ENCODE data around the gene MMS19.
"Not testable (repeated sequence)": the region's sequence is repeated elsewhere in the genome, so short reads cannot be mapped to it uniquely, and the experiment has no call there.

MMS19 gene

DNA sequence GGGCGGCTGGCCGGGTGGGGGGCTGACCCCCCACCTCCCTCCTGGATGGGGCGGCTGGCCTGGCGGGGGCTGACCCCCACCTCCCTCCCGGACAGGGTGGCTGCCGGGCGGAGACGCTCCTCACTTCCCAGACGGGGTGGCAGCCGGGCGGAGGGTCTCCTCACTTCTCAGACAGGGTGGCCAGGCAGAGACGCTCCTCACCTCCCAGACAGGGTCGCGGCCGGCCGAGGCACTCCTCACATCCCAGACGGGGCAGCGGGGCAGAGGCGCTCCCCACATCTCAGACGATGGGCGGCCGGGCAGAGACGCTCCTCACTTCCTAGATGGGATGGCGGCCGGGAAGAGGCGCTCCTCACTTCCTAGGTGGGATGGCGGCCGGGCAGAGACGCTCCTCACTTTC, 30.7 kb upstream of the MMS19 start:
- not testable (repeated sequence) for DNase-seq (ENCODE audit: low read depth)

GRCh38 chr10:97525683-97526110, 27.5 kb upstream of the MMS19 start:
- DNase-seq (ENCODE audit: low read depth), result no peak

- no peak for DNase-seq (ENCODE audit: low read depth)
Measured at GRCh38 chr10:97525086-97525485, 26.9 kb upstream of the MMS19 start.

DNA sequence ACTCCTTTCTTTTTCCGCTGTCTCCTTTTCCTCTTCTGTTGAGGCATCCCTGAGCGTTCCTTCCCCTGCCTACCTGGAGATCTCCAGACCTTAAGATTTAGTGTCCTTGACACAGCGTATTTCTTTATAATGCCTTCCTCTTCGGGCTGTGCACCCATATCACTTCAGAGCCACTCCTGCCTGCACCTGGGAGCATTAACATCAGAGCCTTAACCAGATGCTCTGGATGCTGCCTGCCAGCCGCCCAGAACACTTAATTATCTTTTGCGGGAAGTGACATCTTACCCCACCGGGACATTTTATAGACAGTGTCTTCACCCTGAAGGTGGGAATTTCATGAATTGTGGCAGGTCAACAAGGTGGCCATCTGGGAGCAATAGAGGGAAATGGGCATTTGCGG, 24.7 kb upstream of the MMS19 start:
- DNase-seq (ENCODE audit: low read depth), result no peak

- no peak for DNase-seq (ENCODE audit: low read depth)
Measured at GRCh38 chr10:97522071-97522470, 23.8 kb upstream of the MMS19 start.

DNA sequence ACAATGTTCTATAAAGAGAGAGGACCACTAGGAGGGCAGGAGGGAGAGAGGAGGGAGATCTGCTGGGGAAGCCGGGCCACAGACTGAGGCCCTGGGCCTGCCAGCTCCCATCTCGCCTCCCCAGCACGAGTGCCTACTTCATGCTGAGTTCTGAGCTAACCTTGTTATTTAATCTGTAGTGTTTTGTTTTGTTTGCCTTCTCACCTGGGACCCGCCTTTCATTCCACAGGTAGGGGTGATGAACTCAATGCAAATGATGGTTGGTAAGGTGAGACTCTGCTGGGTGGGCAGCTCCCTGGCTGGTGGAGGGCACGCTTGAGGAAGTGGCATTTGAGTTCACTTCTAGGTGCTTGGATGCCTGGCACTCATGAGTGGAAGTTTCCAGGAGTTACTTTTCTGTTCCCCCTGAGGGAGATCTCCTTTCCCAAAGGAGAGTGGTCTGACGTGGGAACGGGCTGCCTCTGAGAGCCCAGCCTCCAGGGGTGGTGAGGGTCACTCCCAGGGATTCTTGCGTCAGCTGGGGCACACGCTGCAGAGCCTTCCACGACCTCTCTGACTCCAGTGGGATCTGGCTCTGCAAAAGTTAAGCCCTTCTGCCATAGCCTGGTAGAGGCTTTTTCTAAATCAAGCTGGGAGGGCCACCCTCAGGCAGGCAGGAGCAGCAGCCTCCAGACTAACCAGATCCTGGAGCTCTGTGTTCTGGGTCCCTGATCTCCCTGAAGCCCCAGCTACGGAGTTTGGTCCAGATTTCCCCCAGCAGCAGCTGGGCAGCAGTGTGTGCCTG, 22.9 kb upstream of the MMS19 start:
- DNase-seq (ENCODE audit: low read depth), result no peak

DNA sequence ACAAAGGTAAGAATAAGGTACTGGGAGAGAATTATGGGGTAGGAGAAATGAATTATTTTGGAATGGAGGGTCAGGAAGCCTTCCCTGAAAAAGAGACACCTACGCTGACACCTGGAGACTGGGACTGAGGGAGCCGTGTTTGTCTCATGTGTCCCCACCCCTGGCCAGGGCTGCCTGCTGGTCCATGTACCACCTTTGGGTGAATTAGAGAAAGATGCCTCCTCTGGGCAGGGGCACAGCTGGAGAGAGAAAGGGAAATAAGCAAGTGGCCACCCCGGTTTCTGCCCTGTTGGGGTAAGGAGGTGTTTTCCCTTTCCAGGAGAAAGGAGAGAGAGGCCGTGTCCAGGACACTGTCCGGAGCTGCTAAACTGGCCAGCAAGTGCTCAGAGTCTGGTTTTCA, 22.3 kb upstream of the MMS19 start:
- DNase-seq (ENCODE audit: low read depth), result no peak

GRCh38 chr10:97519342-97519741, 21.1 kb upstream of the MMS19 start:
- no peak for DNase-seq (ENCODE audit: low read depth)

DNA sequence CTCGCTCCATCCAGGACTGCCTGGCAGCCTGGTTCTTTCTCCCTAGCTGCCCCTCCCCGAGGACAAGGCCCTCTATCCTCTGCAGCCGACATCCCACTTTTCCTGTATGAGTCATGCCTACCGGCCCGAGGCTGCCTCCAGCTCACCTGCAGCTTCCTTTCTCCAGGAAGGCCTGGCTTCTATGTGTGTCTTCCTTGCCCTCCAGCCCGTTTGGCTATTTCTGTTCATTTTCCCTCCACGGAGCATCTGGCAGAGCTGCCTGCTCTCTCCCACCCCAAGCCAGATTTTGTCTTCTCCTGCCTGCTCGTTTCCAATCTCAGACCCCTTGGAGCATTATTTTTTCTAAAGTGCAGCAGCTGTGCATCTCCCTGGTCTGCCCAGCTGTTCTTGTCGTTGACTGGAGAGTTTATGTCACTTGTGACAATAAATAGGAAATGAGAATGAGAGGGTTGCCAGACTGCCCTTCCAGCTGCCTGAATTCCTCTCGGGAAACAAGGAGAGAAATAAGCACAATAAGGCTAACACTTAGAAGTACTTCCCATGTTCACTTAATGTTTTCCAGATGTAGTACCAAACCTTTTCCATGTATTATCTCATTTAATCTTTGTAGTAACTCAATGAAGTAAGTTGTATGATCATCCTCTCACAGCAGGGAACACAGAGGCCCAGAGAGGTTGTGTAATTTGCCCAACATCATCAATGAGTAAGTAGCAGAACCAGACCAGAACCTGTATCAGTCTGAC, 20.2 kb upstream of the MMS19 start:
- DNase-seq (ENCODE audit: low read depth), result no peak

GRCh38 chr10:97517778-97518300, 19.6 kb upstream of the MMS19 start:
- DNase-seq (ENCODE audit: low read depth), result no peak

DNA sequence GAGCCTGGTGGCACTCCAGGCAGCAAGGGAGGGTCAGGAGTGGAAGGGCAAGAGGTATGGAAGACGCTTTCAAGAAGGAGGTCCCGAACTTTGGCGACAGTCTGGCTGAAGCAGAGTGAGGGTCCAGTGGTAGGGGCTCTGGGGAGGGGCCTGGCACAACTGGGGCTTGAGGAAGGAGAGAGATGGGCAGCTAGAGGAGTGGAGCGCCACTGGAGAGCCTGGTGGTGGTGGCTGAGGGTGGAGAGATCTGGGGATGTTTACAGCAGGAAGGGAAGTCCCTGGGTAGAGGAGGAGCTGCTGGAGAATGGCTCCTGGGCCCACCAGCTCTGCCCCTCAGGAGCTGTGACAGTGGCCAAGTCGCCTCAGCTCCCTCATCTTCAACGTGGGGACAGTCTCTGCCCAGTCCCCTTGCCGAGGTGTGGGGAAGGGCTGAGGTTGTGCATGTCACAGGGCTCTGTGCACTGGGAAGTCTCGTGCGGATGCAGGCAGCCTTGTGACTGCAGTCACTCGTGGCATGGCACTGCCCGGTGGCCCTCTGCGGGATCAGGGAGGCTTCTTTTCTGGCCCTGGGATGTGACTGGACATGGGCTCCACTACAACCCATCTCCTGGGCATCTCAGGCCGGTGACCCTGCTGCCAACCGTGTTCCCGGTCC, 19.0 kb upstream of the MMS19 start:
- DNase-seq (ENCODE audit: low read depth), result no peak

DNA sequence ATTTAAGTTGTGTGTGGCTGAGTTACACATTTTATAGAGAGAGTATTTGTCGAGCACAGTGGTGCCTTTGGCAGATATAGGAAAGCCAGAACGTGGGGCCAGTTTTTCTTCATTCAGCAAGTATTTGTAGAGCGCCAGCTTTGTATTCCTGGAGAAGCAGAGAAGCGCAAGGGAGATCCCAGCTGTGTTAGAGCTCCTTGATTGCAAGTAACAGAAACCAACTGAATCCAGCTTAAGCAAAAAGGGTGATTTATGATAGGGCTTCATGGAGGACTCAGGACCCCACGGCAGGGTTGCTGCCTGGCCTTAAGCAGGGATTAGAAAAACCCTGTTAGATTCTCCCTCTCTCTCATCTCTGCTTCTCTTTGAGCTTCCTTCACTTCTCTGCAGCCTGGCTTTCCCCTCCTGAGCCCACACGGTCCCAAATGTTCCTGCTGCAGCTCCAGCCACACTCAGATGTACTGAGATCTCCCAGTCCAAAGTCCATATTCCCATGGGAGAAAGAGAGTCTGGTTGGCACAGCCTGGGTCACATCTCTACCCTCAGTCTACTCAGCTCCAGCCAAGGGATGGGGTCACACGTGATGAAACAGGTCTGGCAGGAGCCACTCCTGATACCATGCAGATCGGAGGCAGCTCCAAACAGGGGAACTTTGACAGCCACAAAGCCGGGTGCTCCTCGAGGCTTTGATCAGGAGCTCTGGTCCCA, 17.2 kb upstream of the MMS19 start:
- no peak for DNase-seq (ENCODE audit: low read depth)

GRCh38 chr10:97514344-97514743, 16.1 kb upstream of the MMS19 start:
- DNase-seq (ENCODE audit: low read depth), result no peak

- no peak for DNase-seq (ENCODE audit: low read depth)
Measured at GRCh38 chr10:97512993-97513392, 14.8 kb upstream of the MMS19 start.

DNA sequence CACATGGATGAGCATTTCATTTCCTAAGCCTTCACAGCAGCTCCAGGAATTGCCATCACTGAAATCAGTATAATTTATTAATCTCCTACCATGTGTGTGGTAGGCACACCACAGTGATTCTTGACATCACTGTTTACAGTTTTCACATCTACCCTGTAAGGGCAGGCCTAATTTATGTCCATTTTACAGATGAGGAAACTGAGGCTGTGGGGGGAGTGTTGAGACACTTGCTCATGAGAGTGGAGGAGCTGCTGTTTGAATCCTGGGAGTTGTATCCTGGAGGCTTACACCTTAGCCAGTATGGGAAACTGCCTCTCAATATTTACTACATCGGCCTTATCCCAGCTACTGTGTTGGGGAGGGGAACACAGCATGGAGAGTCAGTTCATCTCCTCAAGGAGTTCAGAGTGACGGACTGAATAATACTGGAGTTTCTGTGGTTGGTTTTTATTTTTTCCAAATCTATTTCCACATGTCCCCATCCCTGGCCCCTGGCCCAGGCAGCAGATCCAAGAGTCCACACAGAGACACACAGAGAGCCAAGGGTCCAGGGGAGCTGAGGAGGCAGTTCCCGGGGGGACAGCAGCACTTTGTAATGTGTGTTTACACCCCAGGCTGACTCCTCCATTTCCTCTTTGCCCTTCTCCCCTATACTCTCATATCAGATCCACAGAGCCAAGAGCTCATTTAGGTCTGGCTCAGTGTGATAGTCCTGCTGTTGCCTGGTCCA, 13.7 kb upstream of the MMS19 start:
- DNase-seq (ENCODE audit: low read depth), result no peak

DNA sequence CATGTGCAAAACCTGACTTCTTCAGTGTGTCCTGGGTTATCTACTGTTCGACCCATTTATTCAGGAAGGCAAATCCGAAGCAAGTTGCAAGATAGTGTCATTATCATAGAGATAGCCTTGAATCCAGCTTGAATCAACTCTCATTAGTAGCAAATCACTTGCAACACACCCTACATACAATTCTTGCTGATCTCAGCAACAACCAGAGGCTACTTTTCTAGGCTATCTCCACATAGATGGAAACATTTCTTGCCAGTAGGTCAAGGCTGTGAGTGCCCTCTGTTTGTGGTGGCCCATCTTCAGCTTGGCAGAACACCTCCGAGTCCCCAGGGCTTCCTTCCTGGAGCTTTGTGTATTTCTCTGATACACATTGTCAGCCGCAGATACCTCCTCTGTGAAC, 12.5 kb upstream of the MMS19 start:
- DNase-seq (ENCODE audit: low read depth), result no peak

GRCh38 chr10:97509120-97509680, 11.0 kb upstream of the MMS19 start:
- no peak for DNase-seq (ENCODE audit: low read depth)

- no peak for DNase-seq (ENCODE audit: low read depth)
Measured at GRCh38 chr10:97508342-97508741, 10.1 kb upstream of the MMS19 start.

- no peak for DNase-seq (ENCODE audit: low read depth)
Measured at GRCh38 chr10:97506199-97506991, 8.2 kb upstream of the MMS19 start.

GRCh38 chr10:97505152-97505551, 6.9 kb upstream of the MMS19 start:
- no peak for DNase-seq (ENCODE audit: low read depth)
